ENCODE data around the gene S1PR3.

The S1PR3 gene

GRCh38 chr9:88969646-88970373 lies 21.5 kb upstream of the S1PR3 start:
- DNase-seq: no peak

- no peak for DNase-seq
Measured at GRCh38 chr9:88971131-88971960, 19.9 kb upstream of the S1PR3 start.

- no peak for DNase-seq
Measured at GRCh38 chr9:88972401-88972800, 18.9 kb upstream of the S1PR3 start.

- no peak for DNase-seq
Measured at GRCh38 chr9:88973281-88974045, 17.8 kb upstream of the S1PR3 start.

- no peak for DNase-seq
Measured at GRCh38 chr9:88974641-88975040, 16.6 kb upstream of the S1PR3 start.

GRCh38 chr9:88975966-88976889 lies 15.0 kb upstream of the S1PR3 start:
- no peak for DNase-seq

GRCh38 chr9:88976890-88977257 lies 14.4 kb upstream of the S1PR3 start:
- no peak for DNase-seq

GRCh38 chr9:88978034-88978433 lies 13.2 kb upstream of the S1PR3 start:
- DNase-seq: no peak

GRCh38 chr9:88979021-88979420 lies 12.2 kb upstream of the S1PR3 start:
- no peak for DNase-seq

- no peak for DNase-seq
Measured at GRCh38 chr9:88979791-88980190, 11.5 kb upstream of the S1PR3 start.

GRCh38 chr9:88980740-88981203 lies 10.5 kb upstream of the S1PR3 start:
- no peak for DNase-seq

- DNase-seq: no peak
Measured at GRCh38 chr9:88983865-88984542, 7.3 kb upstream of the S1PR3 start.

GRCh38 chr9:88984543-88984883 lies 6.8 kb upstream of the S1PR3 start:
- DNase-seq: no peak

GRCh38 chr9:88985616-88986015 lies 5.7 kb upstream of the S1PR3 start:
- no peak for DNase-seq

GRCh38 chr9:88986776-88987175 lies 4.5 kb upstream of the S1PR3 start:
- DNase-seq: no peak

GRCh38 chr9:88987661-88988060 lies 3.6 kb upstream of the S1PR3 start:
- no peak for DNase-seq

- DNase-seq: no peak
Measured at GRCh38 chr9:88988796-88989641, 2.2 kb upstream of the S1PR3 start.

GRCh38 chr9:88990041-88990728 lies 1.1 kb upstream of the S1PR3 start:
- DNase-seq: no peak

GRCh38 chr9:88990729-88991065 lies 571 bp upstream of the S1PR3 start:
- no peak for DNase-seq

GRCh38 chr9:88992556-88992955 lies 1.3 kb downstream of the S1PR3 start:
- DNase-seq: no peak

All from NCI-H774 (cell line).